HS-27A (cell line): ENCODE measurements around the gene EXOC3L2.
"Not testable (repeated sequence)": the region's sequence is repeated elsewhere in the genome, so short reads cannot be mapped to it uniquely, and the experiment has no call there.

ENCODE experiments used
- DNase-seq: peaks from one replicate; pipeline ENCODE4 v3.0.0-alpha.2; 2012; ENCODE audit warnings: low read depth, missing footprints

The EXOC3L2 gene

DNA sequence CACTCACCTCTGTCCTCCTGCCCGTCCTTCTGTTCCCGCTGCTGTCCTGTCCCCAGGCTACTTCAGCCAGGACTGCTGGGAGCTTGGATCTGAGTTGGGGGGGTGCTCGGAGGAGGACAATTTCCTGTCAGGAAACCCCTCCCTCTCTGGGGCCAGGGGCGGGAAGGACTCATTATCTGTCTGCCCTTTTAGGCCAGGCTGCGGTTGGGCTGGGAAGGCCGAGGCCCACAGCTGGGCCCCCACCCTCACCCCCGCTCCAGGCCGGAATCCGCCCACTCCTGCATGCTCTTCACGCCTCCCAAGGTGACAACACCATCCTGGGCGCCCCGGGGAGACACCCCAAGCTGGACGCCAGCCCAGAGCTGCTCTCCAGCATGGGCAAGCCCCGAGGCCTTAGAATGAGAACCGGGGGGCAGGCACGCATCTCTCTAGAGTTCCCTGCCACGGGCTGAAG is at the start of gene EXOC3L2:
Gene EXOC3L2, minus strand, starts transcription at position 74 of the 454 bp plus-strand sequence. CDS start 6,362 bp downstream, outside the sequence.
- no peak for DNase-seq

DNA sequence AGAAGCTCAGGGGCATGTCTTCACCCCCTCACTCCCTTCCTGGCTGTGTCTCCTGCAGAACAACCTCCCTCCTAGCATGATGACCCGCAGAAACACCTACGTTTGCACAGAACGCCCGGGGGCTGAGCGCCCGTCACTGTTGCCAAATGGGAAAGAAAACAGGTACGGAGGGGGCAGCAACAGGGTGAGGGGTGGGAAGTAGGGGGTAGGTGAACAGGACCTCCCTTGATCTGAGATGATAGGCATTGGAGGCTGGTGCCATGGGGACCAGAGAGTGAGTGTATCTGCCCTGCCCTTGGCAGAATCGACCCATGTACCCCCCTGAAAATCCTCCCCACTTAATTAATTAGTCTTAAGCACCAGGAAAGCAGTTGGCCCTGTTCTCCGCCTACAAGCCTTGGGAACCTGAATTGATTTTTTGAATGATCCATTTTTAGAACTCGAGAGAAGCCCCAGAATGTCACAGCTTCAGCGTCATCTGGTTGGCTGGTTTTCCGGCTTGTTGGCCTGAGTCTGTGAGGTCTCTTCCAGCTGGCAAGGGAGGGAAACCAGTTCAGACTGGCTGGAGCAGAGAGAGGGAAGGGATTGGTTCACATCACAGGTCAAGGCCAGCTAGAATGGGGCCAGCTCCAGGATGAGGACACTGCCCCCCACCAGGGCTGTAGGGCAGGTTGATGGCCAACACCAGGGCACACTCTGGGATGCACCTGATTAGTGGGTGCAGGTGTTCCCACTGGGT is 49.3 kb upstream of the EXOC3L2 start:
- DNase-seq, result no peak

DNA sequence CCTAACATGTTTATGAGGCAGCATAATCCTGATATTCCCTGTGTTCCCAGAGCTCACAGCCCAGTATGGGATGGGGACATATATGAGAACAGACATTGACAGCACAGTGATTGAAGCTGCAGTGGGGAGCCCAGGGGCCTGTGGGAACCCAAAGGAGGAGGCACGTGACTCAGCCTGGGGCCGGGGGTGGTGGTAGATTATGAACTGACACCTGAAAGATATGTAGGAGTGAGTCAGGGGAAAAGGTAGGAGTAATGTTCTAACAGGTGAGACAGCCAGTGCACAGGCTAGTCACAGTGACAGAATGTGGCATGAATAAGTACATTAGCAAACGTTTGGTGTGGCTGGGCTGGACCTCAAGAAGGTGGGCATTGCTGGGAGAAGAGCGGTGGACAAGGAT is 48.5 kb upstream of the EXOC3L2 start:
- no peak for DNase-seq

DNA sequence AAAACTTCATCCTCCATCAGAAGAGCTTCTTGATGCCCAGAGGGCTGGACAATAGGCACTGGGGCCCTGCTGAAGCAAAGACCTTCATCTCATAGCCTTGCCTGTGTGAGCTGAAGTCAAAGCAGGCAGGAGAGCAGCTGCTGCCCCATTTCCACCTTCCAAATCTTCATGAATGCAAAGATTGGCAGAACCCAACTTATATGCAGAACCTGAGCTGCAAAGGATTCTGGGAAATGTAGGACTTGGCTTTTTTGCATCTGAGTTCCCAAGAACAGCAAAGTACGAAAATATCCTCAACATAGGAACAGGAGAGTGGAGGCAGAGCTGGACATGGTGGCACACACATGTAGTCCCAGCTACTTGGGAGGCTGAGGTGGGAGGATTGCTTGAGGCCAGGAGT is 46.6 kb upstream of the EXOC3L2 start:
- DNase-seq, result no peak

DNA sequence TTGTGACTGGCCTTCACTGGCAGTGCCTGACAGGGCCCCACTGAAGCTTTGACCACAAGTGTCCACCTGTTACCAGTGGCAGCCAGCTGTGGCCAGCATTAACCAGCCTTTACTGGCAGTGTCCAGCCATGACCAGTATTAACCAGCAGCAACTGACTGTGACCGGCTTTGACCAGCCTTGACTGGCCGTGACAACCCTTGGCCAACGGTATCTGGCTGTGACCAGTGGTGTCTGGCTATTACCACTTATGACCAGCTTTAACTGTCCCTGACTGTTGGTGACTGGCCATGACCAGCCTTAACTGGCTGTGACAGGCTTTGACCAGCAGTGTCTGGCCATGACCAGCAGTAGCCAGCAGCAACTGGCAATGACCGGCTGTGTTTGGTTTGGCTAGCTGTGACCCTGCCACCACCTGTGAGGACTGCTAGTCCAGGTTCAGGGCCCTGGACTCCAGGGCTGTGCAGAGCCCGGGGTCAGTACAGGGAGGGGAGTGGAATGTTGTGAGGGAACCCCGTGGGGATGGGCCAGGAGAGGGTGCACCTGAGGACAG is 45.2 kb upstream of the EXOC3L2 start:
- no peak for DNase-seq

DNA sequence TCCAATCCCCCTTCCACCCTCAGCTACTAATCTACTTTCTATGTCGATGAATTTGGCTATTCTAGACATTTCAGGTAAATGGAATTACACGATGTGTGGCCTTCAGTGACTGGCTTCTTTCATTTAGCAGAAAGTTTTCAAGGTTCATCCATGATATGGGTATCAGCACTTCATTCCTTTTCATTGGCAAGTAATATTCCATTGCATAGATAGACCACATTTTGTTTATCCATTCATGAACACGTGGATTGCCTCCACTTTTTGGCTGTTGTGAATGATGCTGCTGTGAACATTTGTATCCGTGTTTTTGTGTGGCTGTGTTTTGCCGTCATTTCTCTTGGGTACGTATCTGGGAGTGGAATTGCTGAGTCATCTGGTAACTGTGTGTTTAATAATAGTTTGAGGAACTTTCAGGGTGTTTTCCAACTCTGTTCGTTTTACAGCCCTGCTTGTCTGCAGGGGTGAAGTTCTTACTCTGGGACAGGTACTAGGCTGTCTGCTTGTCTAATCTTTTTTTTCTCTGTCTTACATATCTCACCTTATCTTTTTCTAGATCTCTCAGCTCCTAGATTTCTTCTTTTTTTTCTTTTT is 38.3 kb upstream of the EXOC3L2 start:
- no peak for DNase-seq

DNA sequence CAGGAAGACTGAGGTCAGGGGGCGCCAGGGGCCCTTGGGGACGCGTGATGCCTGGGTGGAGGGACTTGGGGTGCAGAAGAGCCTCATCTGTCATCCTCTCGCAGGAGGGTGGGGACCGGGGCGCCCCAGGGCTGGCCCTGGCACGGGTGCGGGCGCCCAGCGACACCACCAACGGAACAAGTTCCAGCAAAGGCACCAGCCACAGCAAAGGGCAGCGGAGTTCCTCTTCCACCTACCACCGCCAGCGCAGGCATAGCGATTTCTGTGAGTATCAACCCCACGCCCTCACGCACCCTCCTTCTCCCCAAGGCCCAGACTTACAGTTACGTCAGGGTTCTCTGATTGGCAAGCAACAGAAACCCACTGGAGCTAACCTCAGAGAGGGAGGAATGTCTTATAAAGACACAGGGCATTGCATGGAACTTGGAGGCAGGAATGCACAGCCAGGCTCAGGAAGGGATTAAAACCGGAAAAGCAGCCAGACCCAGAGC is 35.3 kb upstream of the EXOC3L2 start:
- no peak for DNase-seq

DNA sequence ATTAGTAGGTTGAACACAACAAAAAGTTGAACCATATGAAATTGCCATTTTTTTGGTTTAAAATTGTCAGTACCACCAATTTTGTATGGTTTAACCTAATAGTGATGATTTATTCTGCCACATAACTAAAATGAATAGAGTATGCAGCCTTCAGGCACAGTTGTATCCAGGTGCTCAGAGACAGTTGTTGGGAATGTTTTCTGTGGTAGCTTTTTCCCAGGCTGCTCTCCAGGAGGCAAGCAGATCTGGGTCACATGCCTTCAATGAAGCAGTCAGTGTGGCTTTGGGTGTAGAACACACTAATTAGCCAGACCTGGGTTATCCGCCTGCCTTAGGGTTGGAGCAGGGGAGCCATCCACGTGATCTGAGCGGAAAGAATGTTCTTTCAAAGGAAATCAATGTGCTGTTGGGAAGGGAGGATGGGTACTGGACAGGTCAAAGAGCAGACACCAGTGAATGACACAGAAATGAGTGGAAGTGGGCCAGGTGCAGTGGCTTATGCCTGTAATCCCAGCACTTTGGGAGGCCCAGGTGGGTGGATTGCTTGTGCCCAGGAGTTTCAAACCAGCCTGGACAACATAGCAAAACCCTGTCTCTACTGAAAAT is 34.5 kb upstream of the EXOC3L2 start:
- no peak for DNase-seq

DNA sequence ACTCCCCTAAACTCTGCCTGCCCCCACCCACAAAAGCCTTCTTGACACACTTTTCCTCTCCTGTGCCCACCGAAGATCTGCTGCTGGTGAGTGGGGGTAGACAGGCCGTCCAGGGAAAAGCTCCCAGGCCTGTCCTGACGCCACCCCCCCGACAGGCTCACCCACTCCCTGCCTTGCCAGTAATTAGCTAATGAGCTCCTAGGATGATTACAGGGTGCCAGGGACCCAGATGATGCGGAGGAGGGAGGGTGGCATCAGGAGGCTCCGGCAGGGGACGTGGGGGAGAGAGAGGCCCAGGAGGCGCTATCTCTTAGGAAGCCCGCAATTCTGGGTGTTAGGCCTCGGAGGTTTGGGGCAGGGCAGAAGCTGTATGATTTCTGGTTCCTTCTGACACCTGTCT is 32.9 kb upstream of the EXOC3L2 start:
- DNase-seq, result no peak

DNA sequence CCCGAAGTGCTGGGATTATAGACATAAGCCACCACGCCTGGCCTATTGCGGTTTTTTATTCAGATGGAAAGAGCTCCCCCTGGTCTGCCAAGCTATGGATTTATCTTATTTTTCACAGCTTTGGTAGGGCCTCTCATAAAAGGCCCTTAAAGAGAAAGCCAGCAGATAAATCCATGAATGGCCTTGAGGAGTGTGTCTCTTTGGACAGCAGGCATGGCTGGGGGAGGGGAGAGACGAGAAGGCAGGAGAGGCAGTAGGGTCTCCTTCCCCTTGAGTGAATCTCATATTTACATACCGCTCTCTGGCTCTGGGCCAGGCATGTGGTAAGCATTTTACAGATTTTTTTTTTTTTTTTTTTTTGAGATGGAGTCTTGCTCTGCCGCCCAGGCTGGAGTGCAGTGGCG is 31.1 kb upstream of the EXOC3L2 start:
- no peak for DNase-seq

DNA sequence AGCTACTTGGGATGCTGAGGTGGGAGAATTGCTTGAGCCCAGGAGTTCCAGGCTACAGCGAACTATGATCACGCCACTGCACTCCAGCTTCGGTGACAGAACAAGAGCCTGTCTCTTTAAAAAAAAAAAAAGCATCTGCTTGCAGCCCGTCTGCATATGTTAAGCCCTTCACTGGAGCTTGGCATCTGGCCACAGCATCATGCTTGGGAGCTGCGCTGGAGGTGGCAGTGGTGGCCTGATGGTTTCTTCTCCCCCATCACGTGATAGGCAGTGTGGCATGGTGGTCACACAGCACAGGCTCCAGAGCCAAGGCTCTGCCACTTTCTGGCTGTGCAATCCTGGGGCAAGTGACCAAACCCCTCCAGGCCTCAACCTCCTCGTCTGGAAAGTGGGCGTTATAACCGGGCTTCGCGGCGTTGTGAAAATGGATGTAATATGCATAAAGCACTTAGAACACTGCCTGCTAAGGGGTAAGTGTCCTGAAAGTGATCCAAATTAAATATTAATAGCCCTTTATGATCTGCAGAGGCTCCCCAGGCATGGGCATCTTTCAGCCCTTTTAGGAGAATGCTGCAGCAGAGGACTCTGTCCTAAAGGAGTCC is 30.3 kb upstream of the EXOC3L2 start:
- DNase-seq, result no peak

DNA sequence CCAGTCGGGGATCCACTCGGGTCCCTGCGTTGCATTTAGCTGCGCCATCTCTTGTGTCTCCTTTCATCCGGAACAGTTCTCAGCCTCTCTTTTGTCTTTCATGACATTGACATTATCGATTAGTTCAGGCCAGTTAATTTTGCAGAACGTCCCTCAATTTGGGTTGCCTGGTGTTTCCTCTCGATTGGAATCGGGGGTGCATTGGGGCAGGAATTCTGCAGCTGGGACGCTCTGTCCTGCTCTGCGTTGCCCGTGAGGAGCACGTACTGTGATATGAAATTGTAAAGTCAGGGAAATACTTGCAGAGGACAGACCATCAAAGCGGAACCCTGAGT is 28.3 kb upstream of the EXOC3L2 start:
- DNase-seq, result no peak

DNA sequence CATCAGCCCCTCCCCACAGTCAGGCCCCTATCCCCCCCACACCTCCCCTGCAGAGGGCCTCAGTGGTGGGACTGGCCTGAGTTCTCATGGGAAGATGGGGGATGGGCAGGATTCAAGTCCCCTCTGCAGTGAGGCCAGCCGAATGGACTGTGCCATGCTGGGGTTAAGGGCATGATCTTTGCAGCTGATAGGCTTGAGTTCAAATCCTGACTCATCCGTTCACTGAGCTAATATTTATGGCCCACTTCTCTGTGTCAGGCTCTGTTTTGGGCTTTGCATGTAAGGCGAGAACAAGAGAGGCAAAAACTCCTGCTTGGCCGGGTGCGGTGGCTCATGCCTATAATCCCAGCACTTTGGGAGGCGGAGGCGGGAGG is 26.5 kb upstream of the EXOC3L2 start:
- DNase-seq, result no peak

DNA sequence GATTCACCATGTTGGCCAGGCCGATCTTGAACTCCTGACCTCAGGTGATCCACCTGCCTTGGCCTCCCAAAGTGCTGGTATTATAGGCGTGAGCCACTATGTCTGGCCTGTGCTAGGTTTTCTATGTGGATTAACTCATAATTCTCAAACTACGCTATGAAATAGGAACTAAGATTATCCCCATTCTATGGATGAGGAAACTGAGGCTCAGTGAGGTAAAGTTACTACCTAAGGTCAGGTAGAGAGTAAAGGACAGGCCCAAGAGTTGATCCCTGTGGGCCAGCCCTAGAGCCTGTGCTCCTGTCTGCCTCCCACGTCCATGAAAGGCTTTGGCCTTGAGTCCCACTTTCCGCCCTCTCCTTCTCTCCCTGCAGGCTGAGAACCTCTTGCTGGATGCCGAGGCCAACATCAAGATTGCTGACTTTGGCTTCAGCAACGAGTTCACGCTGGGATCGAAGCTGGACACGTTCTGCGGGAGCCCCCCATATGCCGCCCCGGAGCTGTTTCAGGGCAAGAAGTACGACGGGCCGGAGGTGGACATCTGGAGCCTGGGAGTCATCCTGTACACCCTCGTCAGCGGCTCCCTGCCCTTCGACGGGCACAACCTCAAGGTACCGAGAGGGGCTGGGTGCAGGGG is 26.0 kb upstream of the EXOC3L2 start:
- no peak for DNase-seq

DNA sequence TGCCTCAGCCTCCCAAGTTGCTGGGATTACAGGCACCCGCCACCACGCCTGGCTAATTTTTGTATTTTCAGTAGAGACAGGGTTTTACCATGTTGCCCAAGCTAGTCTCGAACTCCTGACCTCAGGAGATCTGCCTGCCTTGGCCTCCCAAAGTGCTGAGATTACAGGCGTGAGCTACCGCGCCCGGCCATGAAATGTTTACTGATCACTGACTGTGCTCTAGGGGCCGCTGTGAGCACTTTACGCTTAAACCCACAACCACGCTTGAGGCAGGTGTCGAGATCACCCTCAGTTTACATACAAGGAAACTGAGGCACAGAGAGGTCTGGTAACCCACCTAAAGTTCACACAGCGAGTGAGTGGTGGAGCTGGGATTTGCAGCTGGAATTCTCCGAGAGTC is 24.7 kb upstream of the EXOC3L2 start:
- not testable (repeated sequence) for DNase-seq

DNA sequence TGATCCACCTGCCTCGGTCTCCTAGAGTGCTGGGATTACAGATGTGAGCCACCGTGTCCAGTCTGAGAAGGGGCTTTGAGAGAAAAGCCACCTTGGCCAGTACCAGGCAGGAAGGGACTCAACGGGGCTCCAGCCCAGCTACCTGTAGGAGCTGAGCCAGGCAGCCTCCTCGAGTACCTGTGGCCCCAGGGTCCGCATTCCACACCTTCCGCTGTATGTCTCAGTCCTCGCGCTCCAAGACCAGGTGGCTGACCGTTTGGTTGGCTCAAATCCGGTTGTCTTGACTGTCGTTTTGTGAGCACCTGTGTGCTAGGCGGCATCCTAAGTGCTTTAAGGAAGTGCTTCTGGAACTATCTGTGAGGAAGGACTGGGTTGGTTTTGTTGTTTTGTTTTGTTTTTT is 22.1 kb upstream of the EXOC3L2 start:
- no peak for DNase-seq

DNA sequence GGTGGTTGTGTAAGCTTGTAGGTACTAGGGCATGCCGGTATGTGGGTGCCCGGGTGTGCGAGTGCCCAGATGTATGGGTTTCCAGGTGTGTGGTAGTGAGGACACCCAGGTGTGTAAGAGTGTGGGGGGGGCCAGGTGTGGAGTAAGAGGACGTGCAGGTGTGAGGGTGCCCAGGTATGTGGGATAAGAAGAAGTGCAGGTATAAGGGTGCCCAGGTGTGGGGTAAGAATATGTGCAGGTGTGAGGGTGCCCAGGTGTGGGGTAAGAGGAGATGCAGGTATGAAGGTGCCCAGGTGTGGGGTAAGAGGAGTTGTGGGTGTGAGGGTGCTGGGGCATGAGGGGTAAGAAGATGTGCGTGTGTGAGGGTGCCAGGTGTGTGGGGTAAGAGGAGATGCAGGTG is 20.2 kb upstream of the EXOC3L2 start:
- no peak for DNase-seq

DNA sequence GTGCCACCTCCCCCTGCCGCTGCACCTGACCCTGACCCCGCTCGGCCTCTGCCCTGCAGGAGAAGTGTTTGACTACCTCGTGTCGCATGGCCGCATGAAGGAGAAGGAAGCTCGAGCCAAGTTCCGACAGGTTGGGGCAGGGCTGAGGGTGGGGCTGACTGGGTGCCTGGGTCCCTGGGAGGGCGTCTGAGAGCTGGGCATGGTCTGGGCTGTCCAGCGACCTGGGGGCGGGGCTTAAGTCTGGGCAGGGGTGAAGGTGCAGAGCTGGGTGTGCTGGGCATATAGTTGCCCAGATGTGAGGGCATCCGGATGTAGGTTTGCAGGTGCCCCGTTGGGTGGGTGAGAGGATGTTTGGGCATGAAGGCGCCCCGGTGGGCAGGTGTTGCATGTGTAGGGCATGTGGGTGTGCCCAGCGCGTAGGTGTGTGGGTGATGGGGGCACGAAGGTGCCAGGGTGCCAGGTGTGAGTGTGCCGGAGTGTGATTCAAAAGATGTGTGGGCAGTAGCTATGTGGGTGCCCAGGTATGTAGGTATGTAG is 19.6 kb upstream of the EXOC3L2 start:
- no peak for DNase-seq

DNA sequence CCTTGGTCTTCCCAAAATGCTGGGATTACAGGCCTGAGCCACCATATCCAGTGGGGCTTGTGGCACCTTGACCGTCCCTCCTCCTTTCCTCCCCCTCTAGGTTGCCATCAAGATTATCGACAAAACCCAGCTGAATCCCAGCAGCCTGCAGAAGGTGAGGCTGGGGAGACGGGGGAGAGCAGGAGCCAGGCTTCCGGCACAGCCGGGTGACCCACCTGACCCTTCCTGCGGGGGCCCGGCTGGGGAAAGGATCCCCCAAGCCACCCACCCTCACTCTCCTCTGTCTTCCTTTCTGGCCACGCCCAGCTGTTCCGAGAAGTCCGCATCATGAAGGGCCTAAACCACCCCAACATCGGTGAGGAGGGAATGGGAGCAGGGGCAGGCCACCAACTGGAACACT is 17.8 kb upstream of the EXOC3L2 start:
- no peak for DNase-seq

DNA sequence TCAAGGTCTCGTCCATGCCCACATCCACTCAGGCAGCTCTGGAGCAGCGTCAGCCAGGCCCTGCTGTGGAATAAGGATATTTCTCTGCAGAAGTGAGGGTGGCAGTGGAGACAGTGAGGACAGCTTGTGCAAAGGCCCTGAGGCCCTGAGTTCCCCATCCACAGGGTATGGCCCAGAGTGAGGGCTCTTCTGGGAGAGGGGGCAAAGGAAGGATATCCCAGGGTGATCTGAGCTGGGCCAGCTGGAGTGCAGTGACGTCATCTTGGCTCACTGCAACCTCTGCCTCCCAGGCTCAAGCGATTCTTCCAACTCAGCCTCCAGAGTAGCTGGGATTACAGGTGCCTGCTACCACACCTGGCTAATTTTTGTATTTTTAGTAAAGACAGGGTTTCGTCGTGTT is 17.4 kb upstream of the EXOC3L2 start:
- DNase-seq, result no peak

DNA sequence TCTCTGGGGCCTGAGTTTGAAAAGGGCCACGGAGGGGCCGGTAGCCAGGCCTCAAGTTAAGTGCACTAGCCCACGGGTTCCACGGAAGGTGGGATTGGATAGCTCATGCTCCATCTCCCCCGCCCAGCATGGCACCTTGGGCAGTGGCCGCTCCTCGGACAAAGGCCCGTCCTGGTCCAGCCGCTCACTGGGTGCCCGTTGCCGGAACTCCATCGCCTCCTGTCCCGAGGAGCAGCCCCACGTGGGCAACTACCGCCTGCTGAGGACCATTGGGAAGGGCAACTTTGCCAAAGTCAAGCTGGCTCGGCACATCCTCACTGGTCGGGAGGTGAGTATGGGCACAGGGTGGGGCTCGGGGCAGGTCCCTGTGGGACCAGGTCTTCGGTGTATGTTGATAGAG is 13.7 kb upstream of the EXOC3L2 start:
- no peak for DNase-seq

DNA sequence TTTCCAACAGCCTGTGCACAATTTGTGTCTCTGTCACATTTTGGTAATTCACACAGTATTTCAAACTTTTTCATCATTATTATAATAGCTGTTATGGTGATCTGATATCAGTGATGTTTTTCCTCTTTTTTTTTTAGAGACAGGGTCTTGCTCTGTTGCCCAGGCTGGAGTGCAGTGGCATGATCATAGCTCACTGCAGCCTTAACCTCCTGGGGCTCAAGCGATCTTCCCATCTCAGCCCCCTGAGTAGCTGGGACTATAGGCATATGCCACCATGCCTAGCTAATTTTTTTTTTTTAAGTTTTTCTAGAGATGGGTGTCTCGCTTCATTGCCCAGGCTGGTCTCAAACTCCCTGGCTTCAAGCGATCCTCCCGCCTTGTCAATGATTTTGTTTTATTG is 11.6 kb upstream of the EXOC3L2 start:
- no peak for DNase-seq
